ENCODE data around the gene INO80E. TPM values are rescaled to one million over a fixed set of nuclear protein-coding genes. Genes with fewer than 3 reads are reported as not detected.

INO80E gene
- total and polyA plus RNA-seq, 2 donors (not counting 3 experiments of a cell fraction or from before 2014, with no cell fraction given), result 42.7 to 76.4 TPM

DNA sequence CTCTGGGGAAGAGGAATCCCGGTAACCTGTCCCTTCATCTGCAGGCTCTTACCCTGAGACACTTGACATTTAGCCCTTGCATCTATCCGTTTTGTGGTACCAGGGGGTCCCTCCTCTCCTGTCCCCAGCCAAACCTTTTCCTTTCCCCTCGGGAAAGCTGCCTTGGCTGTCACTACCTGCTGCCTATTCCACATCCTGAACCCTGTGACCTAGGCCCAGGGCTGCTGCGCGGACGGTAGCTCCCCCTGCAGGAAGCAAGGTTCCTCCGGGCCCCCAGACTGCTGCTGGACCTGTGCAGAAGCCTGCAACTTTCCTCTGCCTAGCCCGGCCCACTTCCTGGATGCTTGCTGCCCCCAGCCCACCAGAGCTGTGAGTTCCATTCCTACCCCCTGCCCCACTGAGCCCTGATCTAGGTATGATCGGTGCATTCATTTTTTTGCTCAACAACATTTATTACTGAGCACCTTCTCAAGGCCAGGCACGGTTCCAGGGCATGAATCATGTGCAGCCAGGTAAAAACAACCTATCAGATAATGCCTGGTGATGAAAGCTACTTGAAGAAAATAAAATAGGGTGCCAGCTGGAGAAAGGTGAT is 59.0 kb downstream of the INO80E start:
- Histone ChIP-seq H3K27ac (ENCODE audit: insufficient read depth, low read depth, low read length) (no peak overlapping the region), H2AFZ (ENCODE audit: low read depth, low read length) (no peak overlapping the region), H4K20me1 (replicated peaks; ENCODE audit: control insufficient read depth, extremely low read depth, insufficient read depth, low read length) (no peaks in the 10 kb centered on the region), H3K36me3 (ENCODE audit: control insufficient read depth in 2 of 2, extremely low read depth in 1 of 2, insufficient read depth in 2 of 2, low read length in 2 of 2) (peaks cover 0 to 5% of the 10 kb centered on the region in 2 experiments), H3K9me3 (replicated peaks; ENCODE audit: control insufficient read depth, insufficient read depth, low read length) (no peaks in the 10 kb centered on the region), H3K9ac (replicated peaks; ENCODE audit: extremely low read depth, insufficient read depth, low read length) (no peak overlapping the region), H3K4me1 (ENCODE audit: control insufficient read depth, extremely low read depth, insufficient read depth, low read length) (peaks cover 35% of the 10 kb centered on the region), H3K27me3 (ENCODE audit: control insufficient read depth in 2 of 2, insufficient read depth in 2 of 2, low read length in 2 of 2) (no peaks in the 10 kb centered on the region), H3K4me2 (ENCODE audit: insufficient read depth, low read length) (no peak overlapping the region), H3K79me2 (ENCODE audit: control insufficient read depth, insufficient read depth, low read length) (peaks cover 4% of the 10 kb centered on the region), H3K4me3 (replicated peaks in 1 of 3; ENCODE audit: insufficient read depth in 1 of 3, low read depth in 1 of 3, low read length in 3 of 3) (no peak overlapping the region), H3K9me1 (replicated peaks; ENCODE audit: control insufficient read depth, extremely low read depth, insufficient read depth, low read length) (no peaks in the 10 kb centered on the region)
- CTCF ChIA-PET, result interaction anchor here (0.6 to 5.8 kb wide), 18 partner anchors 9 to 703 kb away, joined by 3 to 55 read pairs (median 4); partner anchors contain the start of genes ALDOA, KCTD13, PPP4C and QPRT
- FAIRE-seq, result peak; percentile 77
- peak; percentile 32 for DNase-seq (ENCODE audit: low read depth, low spot score)
- POLR2A ChIA-PET, result interaction anchor here (0.5 to 2.7 kb wide), 3 partner anchors 10 to 16 kb away, joined by 3 to 21 read pairs (median 7); partner anchors contain the start of gene ALDOA
- dilution Hi-C loops (cut with MboI; ENCODE audit: extremely low pct_ligation_motif_present, low sequenced_read_pairs), result no loop called here
- TF ChIP-seq CTCF (IDR thresholded peaks at IDR 0.05; ENCODE audit: extremely low read depth in 1 of 2, insufficient read depth in 1 of 2, low read depth in 1 of 2, low read length in 2 of 2) (peak; percentile 52 to 79), FOS (IDR thresholded peaks at IDR 0.05; ENCODE audit: borderline replicate concordance, insufficient read depth, low read length) (no peak)
- intact Hi-C loops (cut with micrococcal nuclease), result loop anchor here (1.0 to 2.0 kb wide), 2 partner anchors 10 to 22 kb away; partner anchors contain the start of gene ALDOA
- no TSS peak for BruUV-seq (replicated peaks)

Other genes with a start within 250 kb of the INO80E start
- not detected in 2 replicates for gene ZG16, start 218.0 kb upstream of the INO80E start, total RNA-seq
- gene ZG16, start 218.0 kb upstream of the INO80E start, polyA plus RNA-seq, result not detected in 2 replicates
- 82.3 and 90.0 TPM in 2 replicates for gene KIF22, start 205.5 kb upstream of the INO80E start, total RNA-seq
- 67.3 and 67.9 TPM in 2 replicates for gene KIF22, start 205.5 kb upstream of the INO80E start, polyA plus RNA-seq
- 311 TPM in 2 replicates for gene MAZ, start 189.7 kb upstream of the INO80E start, total RNA-seq
- 165 and 212 TPM in 2 replicates for gene MAZ, start 189.7 kb upstream of the INO80E start, polyA plus RNA-seq
- 2.3 and 3.3 TPM in 2 replicates for gene PRRT2, start 184.0 kb upstream of the INO80E start, total RNA-seq
- 3.3 and 3.4 TPM in 2 replicates for gene PRRT2, start 184.0 kb upstream of the INO80E start, polyA plus RNA-seq
- gene PAGR1, start 180.1 kb upstream of the INO80E start, total RNA-seq, result 24.2 and 26.3 TPM in 2 replicates
- gene PAGR1, start 180.1 kb upstream of the INO80E start, polyA plus RNA-seq, result 13.0 and 15.9 TPM in 2 replicates
- 116 and 118 TPM in 2 replicates for gene MVP, start 175.8 kb upstream of the INO80E start, total RNA-seq
- 47.0 and 49.8 TPM in 2 replicates for gene MVP, start 175.8 kb upstream of the INO80E start, polyA plus RNA-seq
- 67.3 and 68.7 TPM in 2 replicates for gene CDIPT, start 133.0 kb upstream of the INO80E start, total RNA-seq
- 161 and 179 TPM in 2 replicates for gene CDIPT, start 133.0 kb upstream of the INO80E start, polyA plus RNA-seq
- 2.4 and 2.5 TPM in 2 replicates for gene SEZ6L2, start 96.7 kb upstream of the INO80E start, total RNA-seq
- gene SEZ6L2, start 96.7 kb upstream of the INO80E start, polyA plus RNA-seq, result 4.5 and 5.6 TPM in 2 replicates
- 0.88 and 1.2 TPM in 2 replicates for gene ASPHD1, start 95.8 kb upstream of the INO80E start, total RNA-seq
- 0.90 and 1.1 TPM in 2 replicates for gene ASPHD1, start 95.8 kb upstream of the INO80E start, polyA plus RNA-seq
- 21.0 and 24.2 TPM in 2 replicates for gene KCTD13, start 70.0 kb upstream of the INO80E start, total RNA-seq
- 22.6 and 25.0 TPM in 2 replicates for gene KCTD13, start 70.0 kb upstream of the INO80E start, polyA plus RNA-seq
- 99.4 and 110 TPM in 2 replicates for gene TMEM219, start 34.2 kb upstream of the INO80E start, total RNA-seq
- 182 and 201 TPM in 2 replicates for gene TMEM219, start 34.2 kb upstream of the INO80E start, polyA plus RNA-seq
- 112 and 114 TPM in 2 replicates for gene TAOK2, start 22.4 kb upstream of the INO80E start, total RNA-seq
- 52.8 and 57.5 TPM in 2 replicates for gene TAOK2, start 22.4 kb upstream of the INO80E start, polyA plus RNA-seq
- 8.6 and 8.7 TPM in 2 replicates for gene HIRIP3, start 624 bp upstream of the INO80E start, total RNA-seq
- 6.7 and 7.2 TPM in 2 replicates for gene HIRIP3, start 624 bp upstream of the INO80E start, polyA plus RNA-seq
- 0.58 and 0.60 TPM in 2 replicates for gene DOC2A, start 14.8 kb downstream of the INO80E start, total RNA-seq
- gene DOC2A, start 14.8 kb downstream of the INO80E start, polyA plus RNA-seq, result 0.63 and 1.1 TPM in 2 replicates
- not detected in 2 replicates for gene C16orf92, start 27.0 kb downstream of the INO80E start, total RNA-seq
- not detected in 2 replicates for gene C16orf92, start 27.0 kb downstream of the INO80E start, polyA plus RNA-seq
- gene TLCD3B, start 35.0 kb downstream of the INO80E start, total RNA-seq, result 0.86 and 0.99 TPM in 2 replicates
- 0.37 and 0.59 TPM in 2 replicates for gene TLCD3B, start 35.0 kb downstream of the INO80E start, polyA plus RNA-seq
- gene ALDOA, start 69.5 kb downstream of the INO80E start, total RNA-seq, result 1,029 and 1,114 TPM in 2 replicates
- gene ALDOA, start 69.5 kb downstream of the INO80E start, polyA plus RNA-seq, result 871 and 972 TPM in 2 replicates
- gene PPP4C, start 79.8 kb downstream of the INO80E start, total RNA-seq, result 159 and 167 TPM in 2 replicates
- gene PPP4C, start 79.8 kb downstream of the INO80E start, polyA plus RNA-seq, result 327 and 378 TPM in 2 replicates
- gene TBX6, start 95.7 kb downstream of the INO80E start, total RNA-seq, result 0.42 and 0.60 TPM in 2 replicates
- 0.30 and 0.40 TPM in 2 replicates for gene TBX6, start 95.7 kb downstream of the INO80E start, polyA plus RNA-seq
- gene YPEL3, start 100.0 kb downstream of the INO80E start, total RNA-seq, result 46.1 and 47.6 TPM in 2 replicates
- 78.0 and 89.7 TPM in 2 replicates for gene YPEL3, start 100.0 kb downstream of the INO80E start, polyA plus RNA-seq
- 17.9 and 18.6 TPM in 2 replicates for gene GDPD3, start 117.3 kb downstream of the INO80E start, total RNA-seq
- 7.8 and 8.0 TPM in 2 replicates for gene GDPD3, start 117.3 kb downstream of the INO80E start, polyA plus RNA-seq
- 138 and 143 TPM in 2 replicates for gene MAPK3, start 127.0 kb downstream of the INO80E start, total RNA-seq
- 294 and 337 TPM in 2 replicates for gene MAPK3, start 127.0 kb downstream of the INO80E start, polyA plus RNA-seq
- gene CORO1A, start 187.4 kb downstream of the INO80E start, total RNA-seq, result 6.1 and 6.6 TPM in 2 replicates
- gene CORO1A, start 187.4 kb downstream of the INO80E start, polyA plus RNA-seq, result 4.7 and 6.4 TPM in 2 replicates
- gene BOLA2B, start 197.4 kb downstream of the INO80E start, total RNA-seq, result 161 and 173 TPM in 2 replicates
- gene BOLA2B, start 197.4 kb downstream of the INO80E start, polyA plus RNA-seq, result 310 and 354 TPM in 2 replicates
- gene SLX1A, start 197.6 kb downstream of the INO80E start, total RNA-seq, result 30.9 and 77.9 TPM in 2 replicates
- 28.9 and 29.8 TPM in 2 replicates for gene SLX1A, start 197.6 kb downstream of the INO80E start, polyA plus RNA-seq
- 12.2 and 18.1 TPM in 2 replicates for gene SULT1A3, start 203.0 kb downstream of the INO80E start, total RNA-seq
- 4.8 and 5.1 TPM in 2 replicates for gene SULT1A3, start 203.0 kb downstream of the INO80E start, polyA plus RNA-seq

Data from endothelial cell of umbilical vein (primary cell).